GM12872 (cell line): Measurements from ENCODE around the gene PROCA1.

Source experiments
- CTCF ChIP-seq: IDR thresholded peaks from 3 replicates; pipeline ENCODE4 v1.5.1; 2011; ENCODE audit warnings: low read depth, mild to moderate bottlenecking, low read length, moderate library complexity; ENCODE audit not compliant: insufficient read depth

PROCA1 gene

DNA sequence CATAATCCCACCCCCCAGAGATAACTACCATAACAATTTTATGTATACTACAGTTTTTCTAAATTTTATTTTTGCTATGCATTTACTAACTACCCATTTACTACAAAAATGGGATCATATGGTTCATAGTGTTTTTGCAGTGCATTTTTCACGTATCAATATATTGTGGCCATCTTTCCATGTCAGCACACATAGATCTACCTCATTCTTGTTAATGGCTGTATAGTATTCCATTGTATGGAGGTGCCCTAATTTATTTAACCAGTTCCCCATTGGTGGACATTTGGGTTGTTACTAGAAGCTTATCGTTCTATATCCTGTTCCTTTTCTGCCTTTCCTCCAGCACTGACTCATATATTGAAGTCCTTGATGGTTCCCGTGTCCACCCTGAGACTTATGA lies 22.7 kb downstream of the PROCA1 start:
- no peak for TF ChIP-seq CTCF

- TF ChIP-seq CTCF, result no peak
Measured at GRCh38 chr17:28688481-28688880, 23.2 kb downstream of the PROCA1 start.

- no peak for TF ChIP-seq CTCF
Measured at GRCh38 chr17:28686296-28686695, 25.4 kb downstream of the PROCA1 start.

- TF ChIP-seq CTCF, result no peak
Measured at GRCh38 chr17:28685366-28685765, 26.3 kb downstream of the PROCA1 start.

DNA sequence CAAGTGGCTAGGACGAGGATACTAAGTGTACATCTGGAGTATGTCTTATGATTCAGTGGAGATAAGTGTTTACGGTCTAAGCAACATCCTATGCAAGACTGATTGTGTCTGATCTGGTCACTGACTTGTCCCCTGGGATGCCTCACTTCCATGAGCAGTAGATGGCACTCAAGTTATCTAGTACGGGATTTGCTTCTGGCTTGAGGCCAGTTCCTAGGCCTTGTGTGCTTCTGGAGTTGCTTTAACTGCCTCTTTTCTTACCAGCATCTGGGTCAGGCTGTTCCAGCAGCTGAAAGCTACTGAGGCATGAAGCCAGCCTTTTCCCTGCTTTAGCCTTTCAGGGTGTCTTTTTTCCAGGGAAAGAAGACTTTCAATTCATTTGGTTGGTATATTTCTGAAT lies 26.7 kb downstream of the PROCA1 start:
- TF ChIP-seq CTCF, result no peak

- no peak for TF ChIP-seq CTCF
Measured at GRCh38 chr17:28682655-28683054, 29.0 kb downstream of the PROCA1 start.

DNA sequence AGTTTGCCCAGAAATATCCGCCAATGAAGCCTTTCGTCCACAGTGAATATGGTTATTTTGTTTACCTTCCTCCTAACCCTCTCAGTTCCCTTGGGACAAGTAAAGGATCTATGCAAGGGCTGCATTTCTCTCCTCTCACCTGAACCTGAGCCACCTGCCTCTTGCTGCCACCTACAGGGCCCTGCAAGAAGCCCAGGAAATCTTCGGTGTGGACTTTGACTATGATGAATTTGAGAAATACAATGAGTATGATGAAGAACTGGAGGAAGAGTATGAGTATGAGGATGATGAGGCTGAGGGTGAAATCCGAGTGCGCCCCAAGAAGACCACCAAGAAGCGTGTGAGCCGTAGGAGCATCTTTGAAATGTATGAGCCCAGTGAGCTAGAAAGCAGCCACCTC lies 35.7 kb downstream of the PROCA1 start:
- peak; percentile 48 for TF ChIP-seq CTCF

GRCh38 chr17:28675490-28675889 lies 36.2 kb downstream of the PROCA1 start:
- TF ChIP-seq CTCF, result no peak
